ENCODE data around the gene DTNB.

- TF ChIP-seq POLR2A (IDR thresholded peaks at IDR 0.05) (no peak), CTCF (IDR thresholded peaks at IDR 0.05) (no peak)
Measured at GRCh38 chr2:25551316-25551715, 122.1 kb downstream of the DTNB start.
